SK-N-SH treated with all-trans-retinoic acid at 6 μM for 48 hours (cell line): ENCODE measurements around the gene FAN1.

Experiments
- ARNTL ChIP-seq: fragments of 450-650 bp; formaldehyde crosslinking; IDR thresholded peaks from 2 replicates; pipeline ENCODE4 v1.5.0; 2020; ENCODE audit warnings: low read depth, mild to moderate bottlenecking, moderate library complexity, borderline replicate concordance
- BACH2 ChIP-seq: fragments of 250-450 bp; sonication (Bioruptor Pico); IDR thresholded peaks from 2 replicates; pipeline ENCODE4 v1.9.0; 2021; ENCODE audit warnings: mild to moderate bottlenecking, borderline replicate concordance
- RARB ChIP-seq: fragments of 250-450 bp; sonication (Bioruptor Pico); IDR thresholded peaks from 2 replicates; pipeline ENCODE4 v1.8.0; 2021; ENCODE audit warnings: mild to moderate bottlenecking, moderate library complexity
- ZC3H10 ChIP-seq: fragments of 250-450 bp; sonication (Bioruptor Pico); IDR thresholded peaks from 2 replicates; pipeline ENCODE4 v1.5.1; 2021; ENCODE audit warnings: mild to moderate bottlenecking, moderate library complexity
- ZFP3 ChIP-seq: fragments of 250-450 bp; sonication (Bioruptor Pico); IDR thresholded peaks from 2 replicates; pipeline ENCODE4 v1.5.0; 2020; ENCODE audit warnings: mild to moderate bottlenecking, moderate library complexity
- ZFP30 ChIP-seq: fragments of 450-650 bp; formaldehyde crosslinking; IDR thresholded peaks from 2 replicates; pipeline ENCODE4 v1.5.0; 2022; ENCODE audit warnings: mild to moderate bottlenecking, moderate library complexity
- ZNF70 ChIP-seq: fragments of 450-650 bp; formaldehyde crosslinking; IDR thresholded peaks from 2 replicates; pipeline ENCODE4 v1.5.0; 2020; ENCODE audit warnings: mild to moderate bottlenecking, moderate library complexity
- ZNF8 ChIP-seq: fragments of 450-650 bp; formaldehyde crosslinking; IDR thresholded peaks from 2 replicates; pipeline ENCODE4 v1.5.0; 2020; ENCODE audit warnings: mild to moderate bottlenecking, moderate library complexity
- TF ChIP-seq, protein P1 (sequence below): fragments of 250-450 bp; sonication (Bioruptor Pico); IDR thresholded peaks from 2 replicates; pipeline ENCODE4 v1.8.0; 2020; ENCODE audit warnings: mild to moderate bottlenecking, moderate library complexity, borderline replicate concordance
- TF ChIP-seq, protein P2 (sequence below): fragments of 250-450 bp; sonication (Bioruptor Pico); IDR thresholded peaks from 2 replicates; pipeline ENCODE4 v1.5.1; 2020; ENCODE audit warnings: low read depth, mild to moderate bottlenecking, moderate library complexity

DNA sequence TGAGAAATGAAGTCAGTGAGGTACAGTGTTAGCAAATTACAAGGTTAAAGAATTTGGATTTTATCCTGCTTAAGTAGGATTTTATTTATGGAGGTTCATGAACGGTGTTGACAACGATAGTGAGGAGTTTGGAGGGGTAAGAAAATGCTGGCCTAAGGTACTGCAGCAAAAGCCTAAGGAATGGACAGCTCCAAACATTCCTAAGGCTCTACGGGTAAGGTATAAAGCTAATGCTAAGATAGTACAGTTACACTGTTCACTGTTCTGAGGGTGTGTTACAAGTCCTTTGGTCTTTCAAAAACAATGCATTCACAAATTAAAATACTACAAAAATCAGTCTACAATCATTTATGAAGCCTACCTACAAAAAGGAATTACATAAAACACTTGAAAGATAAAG is 80.4 kb downstream of the FAN1 start:
- TF ChIP-seq ZFP30 (CRISPR knock-in tag), result no peak
- TF ChIP-seq, protein P1, sequence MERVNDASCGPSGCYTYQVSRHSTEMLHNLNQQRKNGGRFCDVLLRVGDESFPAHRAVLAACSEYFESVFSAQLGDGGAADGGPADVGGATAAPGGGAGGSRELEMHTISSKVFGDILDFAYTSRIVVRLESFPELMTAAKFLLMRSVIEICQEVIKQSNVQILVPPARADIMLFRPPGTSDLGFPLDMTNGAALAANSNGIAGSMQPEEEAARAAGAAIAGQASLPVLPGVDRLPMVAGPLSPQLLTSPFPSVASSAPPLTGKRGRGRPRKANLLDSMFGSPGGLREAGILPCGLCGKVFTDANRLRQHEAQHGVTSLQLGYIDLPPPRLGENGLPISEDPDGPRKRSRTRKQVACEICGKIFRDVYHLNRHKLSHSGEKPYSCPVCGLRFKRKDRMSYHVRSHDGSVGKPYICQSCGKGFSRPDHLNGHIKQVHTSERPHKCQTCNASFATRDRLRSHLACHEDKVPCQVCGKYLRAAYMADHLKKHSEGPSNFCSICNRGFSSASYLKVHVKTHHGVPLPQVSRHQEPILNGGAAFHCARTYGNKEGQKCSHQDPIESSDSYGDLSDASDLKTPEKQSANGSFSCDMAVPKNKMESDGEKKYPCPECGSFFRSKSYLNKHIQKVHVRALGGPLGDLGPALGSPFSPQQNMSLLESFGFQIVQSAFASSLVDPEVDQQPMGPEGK (CRISPR knock-in tag), result no peak
- TF ChIP-seq ZFP3, result no peak
- TF ChIP-seq ZC3H10 (CRISPR knock-in tag), result no peak
- no peak for TF ChIP-seq BACH2
- TF ChIP-seq RARB (CRISPR knock-in tag), result no peak
- no peak for TF ChIP-seq ZNF70 (CRISPR knock-in tag)
- no peak for TF ChIP-seq ARNTL (CRISPR knock-in tag)
- no peak for TF ChIP-seq ZNF8
- TF ChIP-seq, protein P2, sequence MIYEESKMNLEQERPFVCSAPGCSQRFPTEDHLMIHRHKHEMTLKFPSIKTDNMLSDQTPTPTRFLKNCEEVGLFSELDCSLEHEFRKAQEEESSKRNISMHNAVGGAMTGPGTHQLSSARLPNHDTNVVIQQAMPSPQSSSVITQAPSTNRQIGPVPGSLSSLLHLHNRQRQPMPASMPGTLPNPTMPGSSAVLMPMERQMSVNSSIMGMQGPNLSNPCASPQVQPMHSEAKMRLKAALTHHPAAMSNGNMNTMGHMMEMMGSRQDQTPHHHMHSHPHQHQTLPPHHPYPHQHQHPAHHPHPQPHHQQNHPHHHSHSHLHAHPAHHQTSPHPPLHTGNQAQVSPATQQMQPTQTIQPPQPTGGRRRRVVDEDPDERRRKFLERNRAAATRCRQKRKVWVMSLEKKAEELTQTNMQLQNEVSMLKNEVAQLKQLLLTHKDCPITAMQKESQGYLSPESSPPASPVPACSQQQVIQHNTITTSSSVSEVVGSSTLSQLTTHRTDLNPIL (CRISPR knock-in tag), result no peak
